ENCODE results near the gene SLC38A1. TPM values are rescaled to one million over a fixed set of nuclear protein-coding genes. Genes with fewer than 3 reads are reported as not detected.

Gene SLC38A1
- polyA plus RNA-seq, 1 of the 3 experiments (the other 2 are of a cell fraction), result 20.7 TPM

DNA sequence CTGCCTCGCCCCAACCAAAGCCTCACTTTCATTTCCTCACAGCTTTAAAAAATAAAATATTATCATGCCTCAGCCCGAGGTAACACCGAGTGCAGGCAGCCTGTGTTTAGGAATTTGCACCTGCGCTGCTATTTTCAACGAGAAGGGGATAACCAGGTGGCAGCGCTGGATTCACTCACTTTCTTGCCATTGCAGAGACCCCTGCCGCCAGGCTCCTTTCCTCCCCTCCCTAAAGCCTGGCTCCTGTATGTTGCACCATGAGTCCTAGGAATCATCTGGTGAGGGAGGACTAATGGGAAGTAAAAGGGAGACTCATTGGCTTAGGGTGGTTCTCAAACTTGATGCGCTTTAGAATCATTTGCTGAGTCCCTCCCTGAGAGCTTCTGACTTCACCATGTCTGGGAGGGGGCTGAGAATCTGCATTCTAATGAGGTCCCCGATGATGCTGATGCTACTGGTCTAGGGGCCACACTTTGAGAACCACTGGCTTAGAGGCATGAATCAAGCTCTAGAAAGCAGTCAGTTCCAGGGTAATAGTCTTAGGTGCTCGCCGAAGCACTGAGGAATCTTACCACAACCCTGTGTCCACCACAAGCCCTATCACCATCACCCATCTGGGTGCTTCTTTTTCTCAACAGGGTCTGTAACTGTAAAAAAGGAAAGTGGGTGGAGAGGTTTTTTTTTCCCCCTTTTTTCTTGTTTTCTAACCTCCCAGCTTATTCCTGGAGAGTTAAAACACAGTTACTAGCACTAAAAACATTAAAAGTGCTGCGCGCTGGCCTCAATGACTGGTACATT lies 83.8 kb downstream of the SLC38A1 start:
- DNase-seq, result no peak
- Histone ChIP-seq H3K79me2 (ENCODE audit: insufficient read depth) (no peaks in the 10 kb centered on the region), H3K36me3 (replicated peaks in 1 of 2; ENCODE audit: control insufficient read depth in 1 of 2, insufficient read depth in 2 of 2, low read length in 1 of 2) (peaks cover 10 to 17% of the 10 kb centered on the region in 2 experiments), H3K9me2 (no peaks in the 10 kb centered on the region), H3K4me3 (ENCODE audit: low read depth in 2 of 2, low read length in 1 of 2) (no peak overlapping the region), H3K4me1 (ENCODE audit: control insufficient read depth in 1 of 2, insufficient read depth in 2 of 2, low read depth in 1 of 2, low read length in 1 of 2) (no peaks in the 10 kb centered on the region; a peak in 1 of 4 replicates), H3K9me3 (no peaks in the 10 kb centered on the region), H4K20me1 (ENCODE audit: insufficient read depth) (no peaks in the 10 kb centered on the region), H3K27ac (ENCODE audit: low read depth in 2 of 2, low read length in 1 of 2) (no peak overlapping the region), H3K27me3 (ENCODE audit: insufficient read depth) (no peaks in the 10 kb centered on the region), H3K9ac (no peak overlapping the region), H3K4me2 (no peak overlapping the region), H3F3A (replicated peaks; ENCODE audit: insufficient read depth) (peaks cover 8% of the 10 kb centered on the region), H2AFZ (ENCODE audit: low read depth) (no peak overlapping the region)
- ChIA-PET CTCF (interaction anchor here (0.9 to 1.2 kb wide), 3 partner anchors 13 to 34 kb away, joined by 3 to 4 read pairs (median 3); no protein-coding TSS in a partner anchor), POLR2A (no interaction called here)
- 99% methylated on average over 13 of the region's 13 CpGs for WGBS (ENCODE audit: low lambda C conversion rate)
- no peak for TF ChIP-seq FOXJ3 (CRISPR knock-in tag; IDR thresholded peaks at IDR 0.05)
- no peak for TF ChIP-seq ELF1 (IDR thresholded peaks at IDR 0.05)
- TF ChIP-seq, protein P1, sequence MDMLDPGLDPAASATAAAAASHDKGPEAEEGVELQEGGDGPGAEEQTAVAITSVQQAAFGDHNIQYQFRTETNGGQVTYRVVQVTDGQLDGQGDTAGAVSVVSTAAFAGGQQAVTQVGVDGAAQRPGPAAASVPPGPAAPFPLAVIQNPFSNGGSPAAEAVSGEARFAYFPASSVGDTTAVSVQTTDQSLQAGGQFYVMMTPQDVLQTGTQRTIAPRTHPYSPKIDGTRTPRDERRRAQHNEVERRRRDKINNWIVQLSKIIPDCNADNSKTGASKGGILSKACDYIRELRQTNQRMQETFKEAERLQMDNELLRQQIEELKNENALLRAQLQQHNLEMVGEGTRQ (IDR thresholded peaks at IDR 0.05; ENCODE audit: borderline replicate concordance, low read depth, low read length), result no peak
- no peak for TF ChIP-seq GATA2 (CRISPR knock-in tag; IDR thresholded peaks at IDR 0.05)
- TF ChIP-seq TCF12 (IDR thresholded peaks at IDR 0.05), result no peak
- TF ChIP-seq FOXM1 (IDR thresholded peaks at IDR 0.05; ENCODE audit: low read depth), result no peak
- no peak for TF ChIP-seq CHD2 (IDR thresholded peaks at IDR 0.05; ENCODE audit: low read length, partially characterized antibody)
- TF ChIP-seq, protein P2, sequence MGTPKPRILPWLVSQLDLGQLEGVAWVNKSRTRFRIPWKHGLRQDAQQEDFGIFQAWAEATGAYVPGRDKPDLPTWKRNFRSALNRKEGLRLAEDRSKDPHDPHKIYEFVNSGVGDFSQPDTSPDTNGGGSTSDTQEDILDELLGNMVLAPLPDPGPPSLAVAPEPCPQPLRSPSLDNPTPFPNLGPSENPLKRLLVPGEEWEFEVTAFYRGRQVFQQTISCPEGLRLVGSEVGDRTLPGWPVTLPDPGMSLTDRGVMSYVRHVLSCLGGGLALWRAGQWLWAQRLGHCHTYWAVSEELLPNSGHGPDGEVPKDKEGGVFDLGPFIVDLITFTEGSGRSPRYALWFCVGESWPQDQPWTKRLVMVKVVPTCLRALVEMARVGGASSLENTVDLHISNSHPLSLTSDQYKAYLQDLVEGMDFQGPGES (IDR thresholded peaks at IDR 0.05; ENCODE audit: low read depth, low read length), result no peak
- TF ChIP-seq, protein P3, sequence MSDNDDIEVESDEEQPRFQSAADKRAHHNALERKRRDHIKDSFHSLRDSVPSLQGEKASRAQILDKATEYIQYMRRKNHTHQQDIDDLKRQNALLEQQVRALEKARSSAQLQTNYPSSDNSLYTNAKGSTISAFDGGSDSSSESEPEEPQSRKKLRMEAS (IDR thresholded peaks at IDR 0.05; ENCODE audit: low read depth), result no peak
- TF ChIP-seq RCOR1 (IDR thresholded peaks at IDR 0.05; ENCODE audit: low read length), result no peak
- TF ChIP-seq MXI1 (IDR thresholded peaks at IDR 0.05; ENCODE audit: low read depth, low read length), result no peak
- no peak for TF ChIP-seq SMC3 (IDR thresholded peaks at IDR 0.05; ENCODE audit: low read depth, low read length)
- TF ChIP-seq MEF2A (IDR thresholded peaks at IDR 0.05; ENCODE audit: borderline replicate concordance, low read depth), result no peak

DNA sequence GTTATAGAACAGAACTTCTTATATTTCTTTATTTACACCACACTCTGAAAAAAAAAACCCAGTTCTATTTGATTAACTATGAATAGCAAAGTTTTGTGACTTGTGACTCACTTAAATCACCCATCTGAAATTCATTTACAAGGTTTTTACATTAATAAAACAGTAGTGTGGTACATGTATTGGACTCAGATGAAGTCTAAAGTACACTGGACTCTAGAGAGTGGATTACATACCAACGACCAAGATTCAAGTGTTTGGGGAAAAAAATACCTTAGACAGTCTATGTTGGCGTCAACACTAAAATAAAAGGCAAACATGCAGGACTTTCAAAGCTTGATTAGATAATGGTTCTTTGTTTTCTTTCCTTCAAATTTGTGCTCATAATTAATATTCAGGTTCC lies 85.7 kb downstream of the SLC38A1 start:
- H3K79me2 ChIP-seq (ENCODE audit: insufficient read depth), result no peaks in the 10 kb centered on the region
- H3K27me3 ChIP-seq (ENCODE audit: insufficient read depth), result no peaks in the 10 kb centered on the region
- 85% methylated on average over 2 of the region's 2 CpGs for WGBS (ENCODE audit: low lambda C conversion rate)
- no peak for TF ChIP-seq JUND (IDR thresholded peaks at IDR 0.05)
- no peak for TF ChIP-seq FOXM1 (IDR thresholded peaks at IDR 0.05; ENCODE audit: low read depth)
- no peak for TF ChIP-seq EZH2phosphoT487 (IDR thresholded peaks at IDR 0.05; ENCODE audit: borderline replicate concordance, low read depth)
- no peak for TF ChIP-seq GABPA (IDR thresholded peaks at IDR 0.05; ENCODE audit: low read depth)
- TF ChIP-seq MXI1 (IDR thresholded peaks at IDR 0.05; ENCODE audit: low read depth, low read length), result no peak
- TF ChIP-seq RAD21 (IDR thresholded peaks at IDR 0.05; ENCODE audit: low read length), result no peak
- peaks cover 8% of the 10 kb centered on the region for H3F3A ChIP-seq (replicated peaks; ENCODE audit: insufficient read depth)
- CTCF ChIA-PET, result no interaction called here
- no peak overlapping the region for H3K27ac ChIP-seq (ENCODE audit: low read depth in 2 of 2, low read length in 1 of 2)
- H3K4me1 ChIP-seq (ENCODE audit: control insufficient read depth in 1 of 2, insufficient read depth in 2 of 2, low read depth in 1 of 2, low read length in 1 of 2), result no peaks in the 10 kb centered on the region; a peak in 1 of 4 replicates
- no peak overlapping the region for H3K4me2 ChIP-seq
- H3K36me3 ChIP-seq (replicated peaks in 1 of 2; ENCODE audit: control insufficient read depth in 1 of 2, insufficient read depth in 2 of 2, low read length in 1 of 2), result peaks cover 4 to 15% of the 10 kb centered on the region in 2 experiments
- H2AFZ ChIP-seq (ENCODE audit: low read depth), result no peak overlapping the region
- no peak overlapping the region for H3K9ac ChIP-seq
- H3K9me2 ChIP-seq, result no peaks in the 10 kb centered on the region
- no peaks in the 10 kb centered on the region for H3K9me3 ChIP-seq
- no peak overlapping the region for H3K4me3 ChIP-seq (ENCODE audit: low read depth in 2 of 2, low read length in 1 of 2)
- H4K20me1 ChIP-seq (ENCODE audit: insufficient read depth), result no peaks in the 10 kb centered on the region
- POLR2A ChIA-PET, result no interaction called here
- DNase-seq, result no peak

All from SK-N-SH (cell line).